OCI-LY3 (cell line): Measurements from ENCODE around the gene PAM.

Experiments
- H2AFZ ChIP-seq: fragments of 200-600, 300-600 bp; shearing (Covaris generic); 2 replicates; pipeline ENCODE4 v1.6.0; 2014; ENCODE audit warnings: antibody characterized with exemption, low read depth, low read length
- H3K27ac ChIP-seq: fragments of 200-600, 300-600 bp; sonication (generic); 2 replicates; pipeline ENCODE4 v1.5.1; 2014; ENCODE audit warnings: mild to moderate bottlenecking, low read length, moderate library complexity, mixed read lengths
- H3K27me3 ChIP-seq: fragments of 200-600, 300-600 bp; sonication (generic); 2 replicates; pipeline ENCODE4 v1.6.1; 2014; ENCODE audit warnings: low read depth, low read length, mixed read lengths
- H3K36me3 ChIP-seq: fragments of 200-600, 300-600 bp; sonication (generic); replicated peaks from 2 replicates; pipeline ENCODE3; 2014; ENCODE audit warnings: low read depth, low read length, mixed read lengths
- H3K4me1 ChIP-seq: fragments of 300-600, 200-600 bp; sonication (generic); 2 replicates; pipeline ENCODE4 v1.6.1; 2014; ENCODE audit warnings: low read length, mixed read lengths
- H3K4me2 ChIP-seq: fragments of 200-600, 300-600 bp; sonication (generic); 2 replicates; pipeline ENCODE4 v1.6.1; 2014; ENCODE audit warnings: low read length, mixed read lengths
- H3K4me3 ChIP-seq: fragments of 300-600, 200-600 bp; sonication (generic); 2 replicates; pipeline ENCODE4 v1.5.1; 2014; ENCODE audit warnings: antibody characterized with exemption, mild to moderate bottlenecking, low read length, moderate library complexity
- H3K79me2 ChIP-seq: fragments of 300-600, 200-600 bp; shearing (Covaris generic); 2 replicates; pipeline ENCODE4 v1.6.1; 2014; ENCODE audit warnings: mild to moderate bottlenecking, low read length, mixed read lengths
- H3K9ac ChIP-seq: fragments of 300-600, 200-600 bp; shearing (Covaris generic); 2 replicates; pipeline ENCODE4 v1.6.0; 2014; ENCODE audit warnings: mild to moderate bottlenecking, low read length, moderate library complexity
- H3K9me3 ChIP-seq: fragments of 200-600, 300-600 bp; shearing (Covaris generic); 2 replicates; pipeline ENCODE4 v1.6.1; 2014; ENCODE audit warnings: low read length, mixed read lengths; ENCODE audit not compliant: insufficient read depth
- H4K20me1 ChIP-seq: fragments of 200-600, 300-600 bp; sonication (generic); 2 replicates; pipeline ENCODE4 v1.6.1; 2016; ENCODE audit warnings: low read length, mixed read lengths; ENCODE audit not compliant: insufficient read depth
- CTCF ChIP-seq: fragments of 200-600, 300-600 bp; sonication (generic); IDR thresholded peaks from 2 replicates; pipeline ENCODE4 v1.5.1; 2014; ENCODE audit warnings: antibody characterized with exemption, low read length, low read depth
- EZH2phosphoT487 ChIP-seq: fragments of 200-600 bp; shearing (Covaris generic); IDR thresholded peaks from 2 replicates; pipeline ENCODE4 v1.6.1; 2018; ENCODE audit warnings: antibody characterized with exemption, mixed run types, low read depth

The PAM gene

GRCh38 chr5:102834438-102834964, 79.4 kb downstream of the PAM start:
- H4K20me1 ChIP-seq, result no peaks in the 10 kb centered on the region
- H3K9me3 ChIP-seq, result no peaks in the 10 kb centered on the region
- H3K9ac ChIP-seq, result no peak overlapping the region
- no peak overlapping the region for H3K27ac ChIP-seq
- TF ChIP-seq CTCF (no peak), EZH2phosphoT487 (no peak)
- no peak overlapping the region for H2AFZ ChIP-seq
- no peak overlapping the region for H3K4me3 ChIP-seq
- H3K4me1 ChIP-seq, result no peaks in the 10 kb centered on the region
- no peaks in the 10 kb centered on the region for H3K79me2 ChIP-seq
- H3K4me2 ChIP-seq, result no peak overlapping the region
- H3K27me3 ChIP-seq, result no peaks in the 10 kb centered on the region
- no peaks in the 10 kb centered on the region for H3K36me3 ChIP-seq

- Histone ChIP-seq H3K4me2 (no peak overlapping the region), H3K4me3 (no peak overlapping the region), H4K20me1 (no peaks in the 10 kb centered on the region), H3K9me3 (no peaks in the 10 kb centered on the region), H2AFZ (no peak overlapping the region), H3K27me3 (no peaks in the 10 kb centered on the region), H3K4me1 (no peaks in the 10 kb centered on the region), H3K9ac (no peak overlapping the region), H3K27ac (no peak overlapping the region), H3K79me2 (no peaks in the 10 kb centered on the region), H3K36me3 (no peaks in the 10 kb centered on the region)
- TF ChIP-seq EZH2phosphoT487, result no peak
- no peak for TF ChIP-seq CTCF
These were observed 80.6 kb downstream of the PAM start for GRCh38 chr5:102835717-102836116.

GRCh38 chr5:102841021-102841420, 85.9 kb downstream of the PAM start:
- H4K20me1 ChIP-seq, result no peaks in the 10 kb centered on the region
- no peaks in the 10 kb centered on the region for H3K9me3 ChIP-seq
- no peaks in the 10 kb centered on the region for H3K79me2 ChIP-seq
- H3K27ac ChIP-seq, result no peak overlapping the region
- no peaks in the 10 kb centered on the region for H3K27me3 ChIP-seq
- H3K36me3 ChIP-seq, result no peaks in the 10 kb centered on the region
- no peak overlapping the region for H3K9ac ChIP-seq
- no peak overlapping the region for H3K4me3 ChIP-seq
- no peaks in the 10 kb centered on the region for H3K4me1 ChIP-seq
- no peak overlapping the region for H2AFZ ChIP-seq
- TF ChIP-seq CTCF (no peak), EZH2phosphoT487 (no peak)
- H3K4me2 ChIP-seq, result no peak overlapping the region

- Histone ChIP-seq H3K4me3 (no peak overlapping the region), H3K4me1 (no peaks in the 10 kb centered on the region), H3K79me2 (no peaks in the 10 kb centered on the region), H3K9me3 (no peaks in the 10 kb centered on the region), H3K27me3 (no peaks in the 10 kb centered on the region), H3K27ac (no peak overlapping the region), H3K36me3 (no peaks in the 10 kb centered on the region), H3K4me2 (no peak overlapping the region), H3K9ac (no peak overlapping the region), H4K20me1 (no peaks in the 10 kb centered on the region), H2AFZ (no peak overlapping the region)
- no peak for TF ChIP-seq CTCF
- no peak for TF ChIP-seq EZH2phosphoT487
These were observed 88.9 kb downstream of the PAM start for GRCh38 chr5:102843997-102844396.
